Fibroblast of skin of left biceps (primary cell): Measurements from ENCODE around the gene USHBP1.
"Not testable (repeated sequence)": the region's sequence is repeated elsewhere in the genome, so short reads cannot be mapped to it uniquely, and the experiment has no call there.

ENCODE experiments used
- DNase-seq, 2 experiments: peaks; one replicate each; pipeline ENCODE4 v3.0.0-alpha.2; 2013; ENCODE audit warnings: low read depth in 2 of 2

Gene USHBP1

DNA sequence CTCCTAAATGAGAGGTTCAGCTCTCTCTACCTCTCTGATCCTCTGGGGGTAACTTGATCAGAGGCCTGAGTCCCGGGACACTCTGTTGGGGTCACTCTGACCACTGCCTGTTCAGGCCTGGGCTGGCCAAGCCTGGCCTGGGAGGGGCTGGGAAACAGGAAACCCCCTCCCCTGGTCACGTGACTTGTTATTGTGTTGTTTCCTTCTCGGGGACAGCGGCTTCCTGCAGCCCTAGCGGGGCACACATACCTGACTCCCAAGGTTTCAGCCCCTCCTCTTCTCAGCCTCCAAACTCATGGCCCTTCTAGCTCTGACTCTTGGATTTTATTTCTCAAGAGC is at the start of gene USHBP1:
USHBP1 (minus strand) TSS at position 105 of the 339 bp plus-strand sequence. CDS start 446 bp downstream, outside the sequence.
- DNase-seq: no peak

GRCh38 chr19:17314007-17314593 is 49.6 kb upstream of the USHBP1 start:
- DNase-seq: no peak

- no peak for DNase-seq
These were observed 47.9 kb upstream of the USHBP1 start for GRCh38 chr19:17312189-17313113.

GRCh38 chr19:17311455-17312188 is 47.1 kb upstream of the USHBP1 start:
- no peak for DNase-seq

DNA sequence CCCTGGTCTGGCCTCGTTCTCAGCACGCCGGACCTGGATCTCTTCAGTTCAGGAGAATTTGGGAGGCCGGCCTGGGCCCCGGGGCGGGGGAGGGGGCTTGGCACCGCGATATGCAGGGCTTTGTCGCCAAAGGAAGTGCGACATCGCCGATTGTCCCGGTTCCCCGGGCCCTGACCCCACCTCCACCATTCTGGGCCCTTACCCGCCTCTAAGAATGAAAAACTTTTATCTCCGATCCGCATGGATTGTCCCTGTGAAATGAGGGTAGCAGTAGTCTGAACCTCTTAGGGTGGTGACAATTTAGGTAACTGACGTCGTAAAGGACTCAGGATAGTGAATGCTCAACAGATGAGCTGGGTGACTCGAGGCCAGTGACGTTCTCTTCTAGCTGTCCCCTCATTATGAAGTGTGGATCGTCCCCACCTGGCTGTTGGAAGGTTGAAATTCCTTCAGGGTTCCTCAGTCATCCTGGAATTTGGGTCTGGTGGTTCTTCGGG is 45.5 kb upstream of the USHBP1 start:
- DNase-seq: no peak

DNA sequence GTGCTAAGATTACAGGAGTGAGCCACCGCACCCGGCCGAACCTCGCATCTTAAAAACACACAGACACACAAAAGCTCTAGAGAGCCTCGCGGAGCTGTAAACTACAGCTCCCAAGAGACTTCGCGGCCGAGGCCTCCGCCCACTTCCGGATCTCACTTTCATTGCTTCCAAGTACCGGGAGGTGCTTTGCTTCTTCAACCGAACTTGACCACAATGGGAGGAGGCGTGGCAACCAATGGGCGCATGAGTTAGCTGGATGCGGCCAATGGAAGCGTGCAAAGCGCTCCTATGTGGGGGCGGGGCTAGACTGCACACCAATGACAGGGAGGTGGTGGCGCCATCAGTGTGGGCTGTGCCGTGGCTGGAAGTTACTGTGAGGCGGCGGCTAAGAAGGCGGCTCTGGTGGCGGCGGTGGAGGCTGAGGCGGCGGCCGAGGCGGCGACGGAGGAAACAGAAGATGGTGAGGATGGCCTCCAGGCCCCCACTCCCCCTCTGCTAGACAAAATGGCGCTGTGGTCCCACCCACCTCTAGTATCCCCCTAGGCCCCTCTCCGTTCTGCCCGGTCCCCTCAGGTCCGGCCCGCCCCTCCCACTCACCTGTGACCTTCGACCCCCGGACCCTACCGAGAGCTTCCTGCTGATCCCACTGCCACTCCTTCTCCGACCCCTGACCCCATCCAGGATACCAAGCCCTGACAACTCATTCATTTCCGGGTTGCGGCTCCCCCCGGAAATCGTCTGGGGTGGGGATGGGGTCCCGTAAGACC is 44.8 kb upstream of the USHBP1 start, which contains the start of gene DDA1:
DDA1 (plus strand) TSS at position 366 of the 767 bp plus-strand sequence; CDS start at position 458, 92 bp downstream.
- DNase-seq: peak; percentile 100

DNA sequence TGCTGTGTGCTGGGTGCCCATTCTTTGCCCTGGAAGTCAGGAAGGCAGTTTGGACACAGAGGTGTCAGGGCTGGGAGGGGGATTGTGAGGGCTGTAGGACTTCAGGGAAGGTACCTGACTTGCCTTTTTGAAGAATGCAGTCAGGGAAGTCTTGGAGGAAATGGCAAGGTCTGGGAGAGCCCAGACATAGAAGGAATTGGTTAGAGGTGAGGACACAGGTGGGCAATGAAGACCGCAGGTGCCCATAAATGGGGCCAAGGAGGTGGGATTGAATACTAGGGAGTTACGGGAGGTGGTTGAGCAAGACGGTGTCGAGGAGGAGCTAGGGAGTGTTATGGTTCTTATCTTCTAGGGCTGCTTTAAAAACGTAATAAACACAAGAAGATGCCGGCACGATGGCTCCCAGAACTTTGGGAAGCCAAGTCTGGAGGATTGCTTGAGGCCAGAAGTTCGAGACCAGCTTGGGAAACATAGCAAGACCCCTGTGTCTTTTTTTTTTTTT is 43.4 kb upstream of the USHBP1 start:
- no peak for DNase-seq

GRCh38 chr19:17306285-17306714 is 41.8 kb upstream of the USHBP1 start:
- DNase-seq: no peak

DNA sequence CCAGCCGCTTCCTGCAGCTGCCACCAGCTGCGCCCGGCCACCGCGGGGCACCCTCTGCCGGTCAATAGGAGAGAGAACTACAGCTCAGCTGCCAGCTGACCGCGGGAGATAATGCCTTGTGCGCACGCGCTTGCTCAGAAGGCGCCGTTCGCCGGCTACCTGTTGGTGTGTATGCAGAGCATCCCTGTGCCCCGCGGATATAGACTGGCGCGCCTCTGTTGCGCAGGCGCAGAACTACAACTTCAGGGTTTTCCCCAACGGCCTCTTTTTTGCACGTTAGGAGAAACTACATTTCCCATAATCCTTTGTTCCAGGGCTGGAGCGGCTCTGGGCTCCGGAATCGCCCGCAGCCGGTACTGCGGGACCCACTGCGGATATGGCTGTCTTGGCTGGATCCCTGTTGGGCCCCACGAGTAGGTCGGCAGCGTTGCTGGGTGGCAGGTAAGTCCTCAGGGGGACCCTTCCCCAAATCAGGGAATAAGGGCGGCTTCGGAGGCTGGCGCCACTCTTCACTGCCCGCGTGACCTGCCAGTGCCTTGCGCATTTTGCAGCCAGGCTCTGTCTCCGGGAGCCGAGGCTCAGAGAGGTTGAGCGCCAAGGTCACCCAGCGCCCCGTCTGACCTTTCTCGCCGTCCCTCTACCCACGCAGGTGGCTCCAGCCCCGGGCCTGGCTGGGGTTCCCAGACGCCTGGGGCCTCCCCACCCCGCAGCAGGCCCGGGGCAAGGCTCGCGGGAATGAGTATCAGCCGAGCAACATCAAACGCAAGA is 41.2 kb upstream of the USHBP1 start, which contains the start of gene MRPL34:
MRPL34 (plus strand) TSS at position 356 of the 768 bp plus-strand sequence; CDS start at position 377, 21 bp downstream.
- peak; percentile 94 to 95 for DNase-seq

DNA sequence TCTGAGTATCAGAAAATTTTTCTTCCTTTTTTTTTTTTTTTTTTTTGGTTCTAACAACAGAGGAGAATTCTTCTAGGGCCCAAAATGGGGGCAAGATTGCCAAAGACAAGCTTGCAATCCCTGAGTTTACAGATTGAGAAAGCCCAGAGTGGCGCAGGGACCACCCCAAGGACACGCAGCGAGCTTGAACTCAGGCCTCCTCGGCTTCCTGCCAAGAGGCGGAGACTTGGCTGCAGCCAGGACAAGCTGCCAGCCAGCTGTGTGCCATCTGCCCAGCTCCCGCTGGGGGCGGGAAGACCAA is 40.6 kb upstream of the USHBP1 start:
- no peak for DNase-seq

DNA sequence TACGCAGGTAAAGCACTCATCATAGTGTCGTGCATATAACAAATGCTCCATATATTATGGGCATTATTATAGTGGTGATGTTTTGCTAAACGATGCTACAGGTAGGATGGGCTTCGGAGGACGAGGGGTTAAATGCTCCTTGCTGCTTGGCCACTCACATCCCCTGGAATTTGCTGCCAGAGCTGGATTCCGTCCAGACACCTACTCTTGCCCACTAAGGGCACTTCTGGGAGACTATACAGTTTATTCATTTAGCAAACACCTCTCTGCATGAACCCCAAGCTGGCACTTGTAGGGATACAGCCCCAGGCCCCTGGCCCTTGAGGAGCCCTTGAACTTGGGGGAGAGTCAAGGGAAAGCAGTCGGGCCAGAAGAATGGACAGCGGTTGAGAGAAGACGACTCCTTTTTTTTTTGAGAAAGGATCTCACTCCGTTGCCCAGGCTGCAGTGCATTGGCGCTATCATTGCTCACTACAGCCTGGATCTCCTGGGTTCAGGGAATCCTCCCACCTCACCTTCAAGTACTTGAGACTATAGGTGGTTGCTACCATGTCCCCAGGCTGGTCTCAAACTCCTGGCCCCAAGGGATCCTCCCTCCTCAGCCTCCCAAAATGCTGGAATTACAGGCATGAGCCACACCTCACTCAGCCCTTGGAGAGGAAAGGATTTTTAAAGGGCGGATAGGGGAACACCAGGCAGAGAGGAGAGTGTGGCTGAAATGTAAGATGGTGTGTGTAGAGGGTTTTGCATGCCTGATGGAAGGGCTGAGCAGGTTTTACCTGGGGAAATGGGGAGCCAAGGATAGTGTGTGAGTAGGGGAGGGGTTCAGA is 40.1 kb upstream of the USHBP1 start:
- DNase-seq: no peak

DNA sequence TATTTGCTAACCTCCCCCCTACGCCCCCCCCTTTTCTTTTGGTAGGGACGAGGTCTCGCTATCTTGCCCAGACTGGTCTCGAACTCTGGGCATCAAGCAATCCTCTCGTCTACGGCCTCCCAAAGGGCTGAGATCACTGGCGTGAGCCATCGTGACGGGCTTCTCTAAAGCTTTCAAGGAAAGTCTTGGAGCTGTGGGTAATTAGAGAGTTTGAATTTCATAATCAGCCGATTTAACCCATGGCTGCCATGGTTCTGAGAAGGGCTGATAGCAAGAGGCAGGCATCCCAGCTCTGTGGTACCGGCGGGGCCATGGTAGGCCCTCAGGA is 39.4 kb upstream of the USHBP1 start:
- no peak for DNase-seq

GRCh38 chr19:17303167-17303939 is 38.8 kb upstream of the USHBP1 start, which contains the start of gene ABHD8:
Gene ABHD8 (minus strand): TSS chr19:17303425. CDS start chr19:17301616, 1,809 bp downstream.
- DNase-seq: peak; percentile 83

- DNase-seq: no peak
These were observed 38.0 kb upstream of the USHBP1 start for GRCh38 chr19:17302391-17303166.

DNA sequence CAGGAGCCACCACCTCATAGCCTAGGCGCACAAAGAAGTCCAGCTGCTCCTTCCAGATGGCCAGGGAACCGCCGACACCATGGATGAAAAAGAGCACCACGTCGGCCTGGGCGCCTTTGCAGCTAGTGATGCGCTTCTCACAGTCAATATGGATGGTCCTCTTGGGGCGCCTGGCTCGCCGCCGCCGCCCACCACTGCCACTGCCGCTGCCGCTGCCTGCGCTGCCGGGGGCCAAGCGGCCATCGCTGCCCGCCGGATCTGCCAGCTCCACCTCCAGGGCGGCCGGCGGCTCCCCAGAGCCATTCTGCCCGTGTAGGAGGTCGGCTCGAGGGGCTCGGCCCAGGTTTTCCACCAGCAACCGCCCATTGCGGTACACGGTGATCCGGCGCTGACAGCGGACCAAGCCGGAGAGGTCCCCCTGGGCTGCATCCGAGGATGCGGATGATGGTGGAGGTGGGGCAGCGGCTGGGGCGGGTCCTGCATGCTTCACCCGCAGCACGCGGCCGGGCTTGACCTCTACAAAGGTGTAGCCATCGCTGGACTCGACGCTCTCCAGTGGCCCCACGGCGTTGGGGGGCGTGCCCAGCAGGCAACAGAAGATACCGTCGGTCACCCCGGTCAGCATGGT is 36.6 kb upstream of the USHBP1 start:
- DNase-seq: no peak

GRCh38 chr19:17296976-17297375 is 32.4 kb upstream of the USHBP1 start:
- no peak for DNase-seq

GRCh38 chr19:17296273-17296672 is 31.7 kb upstream of the USHBP1 start:
- DNase-seq: no peak

DNA sequence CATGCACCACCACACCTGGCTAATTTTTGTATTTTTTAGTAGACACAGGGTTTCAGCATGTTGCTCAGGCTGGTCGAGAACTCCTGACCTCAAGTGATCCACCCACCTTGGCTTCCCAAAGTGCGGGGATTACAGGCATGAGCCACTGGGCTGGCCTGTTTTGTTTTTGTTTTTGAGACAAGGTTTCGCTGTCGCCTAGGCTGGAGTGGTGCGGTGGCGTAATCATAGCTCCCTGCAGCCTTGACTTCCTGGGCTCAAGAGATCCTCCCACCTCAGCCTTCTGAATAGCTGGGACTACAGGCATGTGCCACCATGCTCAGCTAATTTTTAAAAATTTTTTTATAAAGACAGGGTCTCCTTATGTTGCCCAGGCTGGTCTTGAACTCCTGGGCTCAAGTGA is 31.0 kb upstream of the USHBP1 start:
- not testable (repeated sequence) for DNase-seq
